Left ventricle myocardium inferior (tissue), 1 donor: ENCODE data around the gene GHRL. TPM values are rescaled to one million over a fixed set of nuclear protein-coding genes. Genes with fewer than 3 reads are reported as not detected.
"Not testable (repeated sequence)": the region's sequence is repeated elsewhere in the genome, so short reads cannot be mapped to it uniquely, and the experiment has no call there.

Experiments used
- DNase-seq: peaks from one replicate; pipeline ENCODE4 v3.0.0-alpha.2; 2020
- H3K27ac ChIP-seq: fragments of 200-600 bp; replicated peaks from 2 replicates; pipeline ENCODE4 v1.8.0; 2021
- H3K27me3 ChIP-seq: fragments of 200-600 bp; 2 replicates; pipeline ENCODE4 v1.8.0; 2021; ENCODE audit warnings: low read depth
- H3K36me3 ChIP-seq: fragments of 200-600 bp; 2 replicates; pipeline ENCODE4 v1.8.0; 2021
- H3K4me1 ChIP-seq: fragments of 200-600 bp; 2 replicates; pipeline ENCODE4 v1.8.0; 2021
- H3K4me3 ChIP-seq: fragments of 200-600 bp; 2 replicates; pipeline ENCODE4 v1.8.0; 2021; ENCODE audit warnings: mild to moderate bottlenecking, moderate library complexity
- H3K9me3 ChIP-seq: fragments of 200-600 bp; replicated peaks from 2 replicates; pipeline ENCODE4 v1.8.0; 2021
- intact Hi-C: fragments of 100-400 bp; cut with micrococcal nuclease; formaldehyde crosslinking; loops from one replicate; pipeline ENCODE4 v1.11.0; 2022
- total RNA-seq: library from RNA; stranded (reverse); fragmentation: NEBNext Ultra II Directional; extraction: Animal tissue kit (Norgen Biotek cat#: 25700); gene quantifications from one replicate; pipeline ENCODE4 v1.2.1, GENCODE V29; 2021
- TF ChIP-seq, protein P1 (sequence below): fragments of 200-600 bp; IDR thresholded peaks from 2 replicates; pipeline ENCODE4 v1.8.0; 2021; ENCODE audit warnings: antibody characterized with exemption, mild to moderate bottlenecking, borderline replicate concordance
- donor health status: DM: no; HTN: yes; CAD: no; lungs with severe emphysema.

The GHRL gene
- total RNA-seq, 1 donor from 2014 or later, result 0.25 TPM

- TF ChIP-seq, protein P1, sequence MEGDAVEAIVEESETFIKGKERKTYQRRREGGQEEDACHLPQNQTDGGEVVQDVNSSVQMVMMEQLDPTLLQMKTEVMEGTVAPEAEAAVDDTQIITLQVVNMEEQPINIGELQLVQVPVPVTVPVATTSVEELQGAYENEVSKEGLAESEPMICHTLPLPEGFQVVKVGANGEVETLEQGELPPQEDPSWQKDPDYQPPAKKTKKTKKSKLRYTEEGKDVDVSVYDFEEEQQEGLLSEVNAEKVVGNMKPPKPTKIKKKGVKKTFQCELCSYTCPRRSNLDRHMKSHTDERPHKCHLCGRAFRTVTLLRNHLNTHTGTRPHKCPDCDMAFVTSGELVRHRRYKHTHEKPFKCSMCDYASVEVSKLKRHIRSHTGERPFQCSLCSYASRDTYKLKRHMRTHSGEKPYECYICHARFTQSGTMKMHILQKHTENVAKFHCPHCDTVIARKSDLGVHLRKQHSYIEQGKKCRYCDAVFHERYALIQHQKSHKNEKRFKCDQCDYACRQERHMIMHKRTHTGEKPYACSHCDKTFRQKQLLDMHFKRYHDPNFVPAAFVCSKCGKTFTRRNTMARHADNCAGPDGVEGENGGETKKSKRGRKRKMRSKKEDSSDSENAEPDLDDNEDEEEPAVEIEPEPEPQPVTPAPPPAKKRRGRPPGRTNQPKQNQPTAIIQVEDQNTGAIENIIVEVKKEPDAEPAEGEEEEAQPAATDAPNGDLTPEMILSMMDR, result no peak
Observed at GRCh38 chr3:10272977-10273376, 19.8 kb downstream of the GHRL start.

GRCh38 chr3:10272476-10272875 is 20.3 kb downstream of the GHRL start:
- H3K36me3 ChIP-seq, result peaks cover 42% of the 10 kb centered on the region
- H3K9me3 ChIP-seq, H3K27ac ChIP-seq, intact Hi-C loops, DNase-seq, H3K4me3 ChIP-seq, H3K27me3 ChIP-seq: not testable (repeated sequence)
- peaks cover 33% of the 10 kb centered on the region for H3K4me1 ChIP-seq

More at GRCh38 chr3:10272977-10273376, 19.8 kb downstream of the GHRL start:
- no peak for DNase-seq
- peaks cover 33% of the 10 kb centered on the region for H3K4me1 ChIP-seq
- H3K4me3 ChIP-seq, result no peak overlapping the region
- peaks cover 47% of the 10 kb centered on the region for H3K36me3 ChIP-seq
- intact Hi-C loops, result no loop called here
- no peak overlapping the region for H3K27ac ChIP-seq
- H3K27me3 ChIP-seq, result no peaks in the 10 kb centered on the region
- H3K9me3 ChIP-seq, result no peaks in the 10 kb centered on the region

DNA sequence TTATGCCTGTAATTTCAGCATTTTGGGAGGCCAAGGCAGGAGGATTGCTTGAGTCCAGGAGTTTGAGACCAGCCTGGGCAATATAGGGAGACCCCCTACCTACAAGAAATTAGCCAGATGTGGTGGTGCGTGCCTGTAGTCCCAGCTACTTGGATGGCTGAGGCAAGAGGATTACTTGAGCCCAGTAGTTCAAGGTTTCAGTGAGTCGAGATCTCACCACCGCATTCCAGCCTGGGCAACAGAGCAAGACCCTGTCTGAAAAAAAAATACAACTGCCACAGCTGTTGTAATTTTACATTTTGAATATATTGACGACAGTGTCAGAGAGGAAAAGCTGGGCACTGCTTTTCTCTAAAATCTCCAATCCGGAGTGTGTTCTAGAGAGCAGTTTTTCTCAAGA is 23.3 kb downstream of the GHRL start:
- H3K27ac ChIP-seq, result no peak overlapping the region
- H3K4me1 ChIP-seq, result peaks cover 27% of the 10 kb centered on the region
- H3K4me3 ChIP-seq, result no peak overlapping the region
- DNase-seq, result no peak
- no peaks in the 10 kb centered on the region for H3K27me3 ChIP-seq
- intact Hi-C loops, result no loop called here
- peaks cover 34% of the 10 kb centered on the region for H3K36me3 ChIP-seq
- no peaks in the 10 kb centered on the region for H3K9me3 ChIP-seq
- TF ChIP-seq, protein P1, result no peak

GRCh38 chr3:10268930-10269329 is 23.8 kb downstream of the GHRL start:
- Histone ChIP-seq H3K27ac (no peak overlapping the region), H3K4me3 (no peak overlapping the region), H3K36me3 (peaks cover 34% of the 10 kb centered on the region), H3K4me1 (peaks cover 24% of the 10 kb centered on the region), H3K9me3 (no peaks in the 10 kb centered on the region), H3K27me3 (no peaks in the 10 kb centered on the region)
- no peak for DNase-seq
- intact Hi-C loops, result no loop called here
- TF ChIP-seq, protein P1, result no peak

- H3K27ac ChIP-seq, result no peak overlapping the region
- no peaks in the 10 kb centered on the region for H3K27me3 ChIP-seq
- peaks cover 23% of the 10 kb centered on the region for H3K4me1 ChIP-seq
- TF ChIP-seq, protein P1, result no peak
- no peak overlapping the region for H3K4me3 ChIP-seq
- intact Hi-C loops, result no loop called here
- H3K36me3 ChIP-seq, result peaks cover 34% of the 10 kb centered on the region
- H3K9me3 ChIP-seq, result no peaks in the 10 kb centered on the region
- no peak for DNase-seq
Observed at GRCh38 chr3:10268116-10268515, 24.6 kb downstream of the GHRL start.

DNA sequence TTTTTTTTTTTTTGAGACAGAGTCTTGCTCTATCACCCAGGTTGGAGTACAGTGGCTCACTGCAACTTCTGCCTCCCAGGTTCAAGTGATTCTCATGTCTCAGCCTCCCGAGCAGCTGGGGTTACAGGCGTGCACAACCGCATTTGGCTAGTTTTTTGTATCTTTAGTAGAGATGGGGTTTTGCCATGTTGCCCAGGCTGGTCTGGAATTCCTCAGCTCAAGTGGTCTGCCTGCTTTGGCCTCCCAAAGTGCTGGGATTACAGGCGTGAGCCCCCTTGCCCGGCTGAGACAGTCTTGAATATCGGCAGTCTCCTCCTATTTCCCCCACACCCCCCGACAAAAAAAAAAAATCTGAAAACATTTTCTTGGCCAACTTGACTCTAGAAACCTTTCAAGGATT is 25.8 kb downstream of the GHRL start:
- DNase-seq, H3K4me3 ChIP-seq, H3K27ac ChIP-seq, intact Hi-C loops, H3K27me3 ChIP-seq, H3K9me3 ChIP-seq: not testable (repeated sequence)
- peaks cover 32% of the 10 kb centered on the region for H3K36me3 ChIP-seq
- peaks cover 22% of the 10 kb centered on the region for H3K4me1 ChIP-seq

DNA sequence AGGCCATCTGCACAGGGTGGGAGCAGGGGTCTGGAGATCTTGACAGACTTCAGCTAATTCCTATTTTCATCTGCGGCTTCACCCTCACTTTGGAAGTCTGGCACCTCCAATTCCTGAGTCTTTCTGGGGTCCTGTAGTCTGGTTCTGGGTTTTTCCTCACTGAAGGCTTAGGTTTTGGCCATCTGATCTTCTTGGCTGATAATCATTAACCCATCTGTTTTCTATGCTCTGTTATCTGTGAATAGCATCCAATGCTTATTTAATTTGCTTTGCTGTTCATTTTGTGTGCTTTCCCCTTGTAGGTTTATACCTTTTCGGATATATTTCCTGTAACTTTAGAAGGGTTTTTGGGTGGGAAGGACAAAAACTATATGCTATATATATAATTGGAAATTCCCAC is 26.9 kb downstream of the GHRL start:
- no peak for DNase-seq
- no peak overlapping the region for H3K27ac ChIP-seq
- no peaks in the 10 kb centered on the region for H3K27me3 ChIP-seq
- peaks cover 32% of the 10 kb centered on the region for H3K36me3 ChIP-seq
- TF ChIP-seq, protein P1, result no peak
- H3K9me3 ChIP-seq, result no peaks in the 10 kb centered on the region
- H3K4me1 ChIP-seq, result peaks cover 29% of the 10 kb centered on the region
- intact Hi-C loops, result no loop called here
- no peak overlapping the region for H3K4me3 ChIP-seq
